K562 (cell line): ENCODE data around the gene DSTYK. TPM values are rescaled to one million over a fixed set of nuclear protein-coding genes. Genes with fewer than 3 reads are reported as not detected.
A peak's percentile ranks its signal among the peaks of the same experiment; 100 is the strongest.

Source experiments
- ATF7 ChIP-seq: fragments of 450-650 bp; IDR thresholded peaks from 2 replicates; pipeline ENCODE4 v1.7.1; 2014; ENCODE audit warnings: mild to moderate bottlenecking, moderate library complexity
- BHLHE40 ChIP-seq: IDR thresholded peaks from 2 replicates; pipeline ENCODE4 v1.6.1; 2011; ENCODE audit warnings: low read length, improper control_type of control experiment
- CEBPB ChIP-seq: fragments of 450-650 bp; IDR thresholded peaks from 2 replicates; pipeline ENCODE4 v1.6.1; 2016; ENCODE audit warnings: missing genetic modification characterization, missing compliant biosample characterization
- CHD4 ChIP-seq: fragments of 200-600 bp; sonication (generic); IDR thresholded peaks from 3 replicates; pipeline ENCODE4 v1.6.1; 2012; ENCODE audit warnings: low read depth, mild to moderate bottlenecking, mixed read lengths, low read length, inconsistent platforms; ENCODE audit not compliant: insufficient read depth, insufficient replicate concordance, poor library complexity, severe bottlenecking
- CTBP1 ChIP-seq: fragments of 450-650 bp; IDR thresholded peaks from 2 replicates; pipeline ENCODE4 v1.6.1; 2016; ENCODE audit warnings: borderline replicate concordance
- DEAF1 ChIP-seq: fragments of 450-650 bp; formaldehyde crosslinking; IDR thresholded peaks from 2 replicates; pipeline ENCODE4 v1.4.0; 2020; ENCODE audit warnings: mild to moderate bottlenecking, moderate library complexity
- FOSL1 ChIP-seq: fragments of 200-800 bp; sonication (Bioruptor generic); conservative IDR thresholded peaks from 2 replicates; pipeline ENCODE4 v1.6.1; 2016; ENCODE audit warnings: missing genetic modification characterization, missing compliant biosample characterization
- FOXP1 ChIP-seq: sonication (generic); formaldehyde crosslinking; IDR thresholded peaks from 2 replicates; pipeline ENCODE4 v1.8.0; 2022; ENCODE audit warnings: mild to moderate bottlenecking, missing genetic modification reagents
- HDAC8 ChIP-seq: fragments of 450-650 bp; IDR thresholded peaks from 2 replicates; pipeline ENCODE4 v1.6.1; 2016; ENCODE audit warnings: mild to moderate bottlenecking, missing genetic modification characterization, moderate library complexity, missing compliant biosample characterization
- HNRNPK ChIP-seq: fragments of 200-400 bp; formaldehyde crosslinking; IDR thresholded peaks from one replicate; pipeline ENCODE4 v1.6.1; 2018; ENCODE audit warnings: mild to moderate bottlenecking, low read depth, low read length; ENCODE audit not compliant: poor library complexity, severe bottlenecking
- MCM3 ChIP-seq: fragments of 450-650 bp; IDR thresholded peaks from 2 replicates; pipeline ENCODE4 v1.6.1; 2016
- SMARCA4 ChIP-seq: fragments of 450-650 bp; IDR thresholded peaks from 2 replicates; pipeline ENCODE4 v1.6.1; 2016
- SP1 ChIP-seq: sonication (generic); formaldehyde crosslinking; IDR thresholded peaks from 2 replicates; pipeline ENCODE4 v1.8.1; 2022; ENCODE audit warnings: mild to moderate bottlenecking, missing genetic modification reagents
- SRF ChIP-seq, 2 experiments: fragments of 250-450, 450-650 bp in 1 of 2; sonication (Bioruptor Pico) in 1 of 2; sonication (generic) in 1 of 2; formaldehyde crosslinking; IDR thresholded peaks; 2 replicates each; pipeline versions ENCODE4 v1.5.0 to v1.5.1; 2020 to 2022; ENCODE audit warnings: mild to moderate bottlenecking in 1 of 2, missing genetic modification reagents in 1 of 2
- XRCC4 ChIP-seq: IDR thresholded peaks from one replicate; pipeline ENCODE4 v1.6.1; 2011; ENCODE audit not compliant: insufficient read depth, insufficient read length; ENCODE audit errors: extremely low read depth
- ZFP36 ChIP-seq: fragments of 150-350 bp; IDR thresholded peaks from 2 replicates; pipeline ENCODE4 v1.6.1; 2018; ENCODE audit warnings: low read length, low read depth; ENCODE audit not compliant: partially characterized antibody
- ZKSCAN8 ChIP-seq: fragments of 200-800 bp; sonication (Bioruptor generic); IDR thresholded peaks from 2 replicates; pipeline ENCODE4 v1.6.1; 2016; ENCODE audit warnings: missing genetic modification characterization, missing compliant biosample characterization
- ZNF212 ChIP-seq: fragments of 450-650 bp; formaldehyde crosslinking; IDR thresholded peaks from 2 replicates; pipeline ENCODE4 v1.4.0; 2020; ENCODE audit warnings: mild to moderate bottlenecking
- ZNF695 ChIP-seq: fragments of 450-650 bp; formaldehyde crosslinking; IDR thresholded peaks from 2 replicates; pipeline ENCODE4 v1.4.0; 2020; ENCODE audit warnings: mild to moderate bottlenecking, moderate library complexity
- ZNF699 ChIP-seq: fragments of 250-450 bp; sonication (Bioruptor Pico); IDR thresholded peaks from 2 replicates; pipeline ENCODE4 v1.8.0; 2021; ENCODE audit warnings: mild to moderate bottlenecking, moderate library complexity; ENCODE audit not compliant: insufficient replicate concordance
- polyA plus RNA-seq, 8 experiments: library from polyadenylated mRNA; depleted of rRNA in 4 of 8; stranded (reverse) in 5 of 8; unstranded in 3 of 8; fragments of >200 nt; fragmentation: Nextera tagmentation in 2 of 8; fragmentation: Illumina TruSeq in 1 of 8; extraction: Ambion mirVana in 2 of 8; extraction: Trizol in 1 of 8; gene quantifications; 2 replicates each; pipeline versions ENCODE4 v1.2.1 to v1.2.3, GENCODE V29; 2011 to 2014; ENCODE audit warnings: inconsistent platforms in 1 of 8, missing spikeins in 1 of 8
- total RNA-seq, 7 experiments: library from RNA; depleted of rRNA in 6 of 7; stranded (reverse); fragments of >200 nt in 6 of 7; fragmentation: Illumina TruSeq in 2 of 7; extraction: Trizol in 2 of 7; gene quantifications; 2 replicates each; pipeline versions ENCODE4 v1.2.1 to v1.2.3, GENCODE V29; 2011 to 2021; ENCODE audit warnings: low replicate concordance in 1 of 7
- TF ChIP-seq, protein P1 (sequence below): IDR thresholded peaks from 2 replicates; pipeline ENCODE4 v1.6.1; 2012; ENCODE audit warnings: low read depth, low read length, improper control_type of control experiment, borderline replicate concordance

DSTYK gene
- total and polyA plus RNA-seq, 9 of the 15 experiments (the other 6 are each of a cell fraction or from before 2014, with no cell fraction given) = 4.2 to 7.1 (median 6.2) TPM

- TF ChIP-seq ATF7 = peak; percentile 78
- TF ChIP-seq CEBPB (tag) = peak; percentile 92
- no peak for TF ChIP-seq FOXP1 (CRISPR knock-in tag)
- TF ChIP-seq HNRNPK = no peak
- no peak for TF ChIP-seq SP1 (CRISPR knock-in tag)
- no peak for TF ChIP-seq BHLHE40
- no peak for TF ChIP-seq CHD4
- TF ChIP-seq FOSL1 (tag) = no peak
- TF ChIP-seq SRF (CRISPR knock-in tag; IDR thresholded peaks at IDR 0.05) = 0 out of 4 replicates have a peak, but pooled peaks of 1 of the 2 experiments have one; percentile 26
- TF ChIP-seq ZNF695 (CRISPR knock-in tag) = no peak
- no peak for TF ChIP-seq ZNF699 (CRISPR knock-in tag)
- peak; percentile 69 for TF ChIP-seq SMARCA4
- TF ChIP-seq HDAC8 = no peak
- no peak for TF ChIP-seq XRCC4
- no peak for TF ChIP-seq ZKSCAN8 (CRISPR knock-in tag)
- TF ChIP-seq DEAF1 (CRISPR knock-in tag) = no peak
- TF ChIP-seq ZNF212 (CRISPR knock-in tag) = no peak
- TF ChIP-seq ZFP36 = no peak
- TF ChIP-seq MCM3 = no peak
- peak; percentile 70; the same call in 1 of the 2 replicates for TF ChIP-seq CTBP1
- TF ChIP-seq, protein P1, sequence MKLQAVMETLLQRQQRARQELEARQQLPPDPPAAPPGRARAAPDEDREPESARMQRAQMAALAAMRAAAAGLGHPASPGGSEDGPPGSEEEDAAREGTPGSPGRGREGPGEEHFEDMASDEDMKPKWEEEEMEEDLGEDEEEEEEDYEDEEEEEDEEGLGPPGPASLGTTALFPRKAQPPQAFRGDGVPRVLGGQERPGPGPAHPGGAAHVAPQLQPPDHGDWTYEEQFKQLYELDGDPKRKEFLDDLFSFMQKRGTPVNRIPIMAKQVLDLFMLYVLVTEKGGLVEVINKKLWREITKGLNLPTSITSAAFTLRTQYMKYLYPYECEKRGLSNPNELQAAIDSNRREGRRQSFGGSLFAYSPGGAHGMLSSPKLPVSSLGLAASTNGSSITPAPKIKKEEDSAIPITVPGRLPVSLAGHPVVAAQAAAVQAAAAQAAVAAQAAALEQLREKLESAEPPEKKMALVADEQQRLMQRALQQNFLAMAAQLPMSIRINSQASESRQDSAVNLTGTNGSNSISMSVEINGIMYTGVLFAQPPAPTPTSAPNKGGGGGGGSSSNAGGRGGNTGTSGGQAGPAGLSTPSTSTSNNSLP = no peak
Measured at GRCh38 chr1:205237526-205238484, 26.3 kb upstream of the DSTYK start (continued).
